ENCODE data around the gene ITGA11.

The ITGA11 gene

DNA sequence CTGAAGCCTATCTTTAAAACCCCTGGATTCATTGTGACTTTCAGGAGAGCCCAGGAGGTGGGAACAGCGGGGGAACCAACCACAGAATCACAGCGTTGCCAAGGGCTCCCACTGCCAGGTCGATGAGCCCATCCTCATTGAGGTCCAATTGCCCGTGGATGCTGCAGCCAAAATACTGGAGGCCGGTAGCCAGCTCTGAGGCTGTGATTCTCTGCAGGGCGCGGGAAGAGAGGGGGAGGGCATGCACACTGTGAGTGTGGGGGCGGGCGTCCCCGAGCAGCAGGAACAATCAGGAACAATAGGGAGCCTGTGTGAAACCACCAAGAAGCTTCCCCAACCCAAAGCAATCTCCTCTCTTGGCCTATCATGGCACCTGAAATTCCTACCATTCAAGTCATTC lies 101.1 kb downstream of the ITGA11 start:
- DNase-seq (ENCODE audit: low read depth in 2 of 2): no peak

GRCh38 chr15:68330416-68330815 lies 101.5 kb downstream of the ITGA11 start:
- DNase-seq (ENCODE audit: low read depth in 2 of 2): no peak

GRCh38 chr15:68328964-68329363 lies 103.0 kb downstream of the ITGA11 start:
- no peak for DNase-seq (ENCODE audit: low read depth in 2 of 2)

DNA sequence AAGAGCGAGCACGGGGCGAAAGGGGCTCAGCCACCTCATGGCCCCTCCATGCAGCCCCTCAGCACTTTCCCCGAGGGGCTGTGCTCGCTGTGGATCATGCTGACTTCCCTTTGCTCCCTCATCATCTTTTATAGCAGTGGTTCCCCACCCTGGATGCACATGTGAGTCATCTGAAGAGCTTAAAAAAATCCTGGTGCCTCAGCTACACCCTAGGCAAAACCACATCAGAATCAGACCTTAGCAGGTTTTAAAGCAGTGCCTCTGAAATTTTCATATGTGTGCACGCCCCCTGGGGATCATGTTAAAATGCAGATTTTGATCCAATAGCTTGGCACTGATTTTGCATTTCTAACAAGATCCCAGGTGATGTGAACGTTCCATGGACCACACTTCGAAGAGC lies 103.5 kb downstream of the ITGA11 start:
- DNase-seq (ENCODE audit: low read depth in 2 of 2): no peak

- no peak for DNase-seq (ENCODE audit: low read depth in 2 of 2)
These were observed 105.1 kb downstream of the ITGA11 start for GRCh38 chr15:68326711-68327354.

DNA sequence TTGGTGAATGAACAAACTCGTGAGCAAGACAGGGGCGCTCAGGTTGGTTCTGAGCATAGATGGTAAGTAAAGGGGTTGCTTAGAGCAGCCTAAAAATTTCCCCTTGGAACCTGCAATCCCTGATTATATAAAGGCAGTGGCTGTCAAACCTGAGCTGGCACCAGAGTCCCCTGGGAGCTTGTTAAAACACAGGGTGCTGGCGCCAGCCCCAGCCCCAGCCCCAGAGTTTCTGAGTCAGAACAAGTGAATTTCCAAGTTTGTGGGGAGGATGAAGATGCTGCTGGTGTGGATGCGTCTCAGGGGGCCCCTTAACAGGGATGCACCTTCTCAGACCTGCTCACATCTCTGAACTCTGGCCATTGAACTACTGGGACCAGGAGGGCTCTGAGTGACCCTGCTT lies 106.2 kb downstream of the ITGA11 start:
- no peak for DNase-seq (ENCODE audit: low read depth in 2 of 2)

GRCh38 chr15:68322796-68323195 lies 109.2 kb downstream of the ITGA11 start:
- DNase-seq (ENCODE audit: low read depth in 2 of 2): no peak

GRCh38 chr15:68321229-68321628 lies 110.7 kb downstream of the ITGA11 start:
- no peak for DNase-seq (ENCODE audit: low read depth in 2 of 2)

DNA sequence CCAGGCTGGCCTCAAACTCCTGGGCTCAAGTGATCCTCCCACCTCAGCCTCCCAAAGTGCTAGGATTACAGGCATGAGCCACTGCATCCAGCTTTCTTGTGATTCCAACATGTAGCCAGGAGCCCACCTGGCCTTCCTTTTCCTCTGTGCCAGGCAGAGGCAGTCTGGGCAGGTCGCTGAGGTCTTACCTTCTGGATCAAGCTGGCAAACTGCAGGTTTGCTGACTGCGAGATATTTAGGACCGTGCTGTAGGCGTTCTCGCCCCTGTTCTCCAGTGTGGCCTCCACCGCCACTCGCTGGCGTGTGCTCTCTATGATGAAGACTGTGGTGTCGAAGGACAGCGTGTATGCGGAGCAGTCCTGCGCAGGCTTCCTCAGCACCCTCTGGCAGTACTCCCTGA lies 112.0 kb downstream of the ITGA11 start:
- no peak for DNase-seq (ENCODE audit: low read depth in 2 of 2)

GRCh38 chr15:68318931-68319909 lies 112.7 kb downstream of the ITGA11 start:
- no peak for DNase-seq (ENCODE audit: low read depth in 2 of 2)

- DNase-seq (ENCODE audit: low read depth in 2 of 2): no peak
These were observed 113.7 kb downstream of the ITGA11 start for GRCh38 chr15:68318008-68318835.

GRCh38 chr15:68317281-68318007 lies 114.5 kb downstream of the ITGA11 start:
- DNase-seq (ENCODE audit: low read depth in 2 of 2): no peak

GRCh38 chr15:68316061-68316804 lies 115.7 kb downstream of the ITGA11 start:
- DNase-seq (ENCODE audit: low read depth in 2 of 2): no peak

- DNase-seq (ENCODE audit: low read depth in 2 of 2): no peak
These were observed 116.4 kb downstream of the ITGA11 start for GRCh38 chr15:68315495-68316031.

DNA sequence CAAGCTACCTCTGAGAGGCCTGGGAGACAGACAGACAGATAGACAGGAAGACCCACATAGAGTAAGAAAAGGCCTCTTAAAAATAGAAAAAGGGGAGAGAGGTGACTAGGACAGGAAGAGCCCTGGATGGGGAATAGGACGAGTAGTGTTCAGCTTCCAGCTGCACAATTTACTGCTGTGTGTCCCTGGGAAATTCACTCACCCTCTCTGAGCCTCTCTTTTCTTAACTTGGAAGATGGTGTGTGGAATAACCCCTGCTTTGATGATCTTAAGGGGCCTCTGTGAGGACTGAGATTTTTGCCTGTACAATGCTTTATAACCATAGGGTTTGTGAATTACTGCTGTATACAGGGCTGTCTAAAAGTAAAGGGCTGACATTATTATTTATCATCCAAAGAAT lies 116.9 kb downstream of the ITGA11 start:
- DNase-seq (ENCODE audit: low read depth in 2 of 2): no peak

GRCh38 chr15:68314563-68314962 lies 117.4 kb downstream of the ITGA11 start:
- DNase-seq (ENCODE audit: low read depth in 2 of 2): no peak

DNA sequence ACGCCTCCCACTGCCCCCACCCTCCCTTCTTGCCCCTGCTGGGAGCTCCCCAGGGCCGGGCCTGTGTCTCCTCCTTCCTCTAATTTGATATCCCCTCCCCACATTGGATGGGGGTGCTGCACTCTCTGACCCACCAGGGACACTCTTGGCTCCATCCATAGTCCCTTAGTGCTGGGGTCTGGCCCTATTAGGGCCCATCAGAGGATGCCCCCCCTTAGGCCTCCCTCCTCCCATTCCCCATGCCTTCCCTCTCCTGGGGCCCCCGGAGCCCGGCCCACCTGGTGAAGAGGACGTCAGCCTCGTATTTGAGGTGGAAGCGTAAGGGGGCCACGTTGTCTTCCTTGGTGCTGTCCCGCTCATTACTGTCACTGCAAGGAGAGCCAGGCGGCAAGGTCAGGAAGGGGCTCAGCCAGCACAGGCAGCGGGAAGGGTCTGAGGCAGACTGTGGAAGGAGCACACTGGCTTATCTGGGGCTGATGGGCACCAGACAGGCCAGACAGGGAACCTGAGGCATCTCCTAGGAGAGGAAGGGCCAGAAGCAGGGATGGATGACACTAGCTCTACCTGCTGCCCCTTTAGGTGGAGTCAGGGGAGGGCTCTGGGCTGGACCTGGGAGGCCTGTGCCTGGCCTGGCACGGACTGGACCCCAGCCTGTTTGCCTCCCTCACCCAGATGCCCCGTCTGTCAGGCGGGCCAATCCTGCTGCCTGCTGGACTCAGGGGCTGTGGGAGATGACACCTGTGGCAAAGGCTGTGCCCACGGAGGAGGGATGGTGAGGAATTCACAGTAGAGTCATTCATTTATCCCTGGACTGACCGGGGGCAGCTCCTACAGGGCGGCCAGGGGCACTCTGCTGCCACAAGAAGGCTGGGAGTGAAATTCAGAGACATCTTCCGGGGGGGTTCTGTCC lies 118.2 kb downstream of the ITGA11 start:
- no peak for DNase-seq (ENCODE audit: low read depth in 2 of 2)

DNA sequence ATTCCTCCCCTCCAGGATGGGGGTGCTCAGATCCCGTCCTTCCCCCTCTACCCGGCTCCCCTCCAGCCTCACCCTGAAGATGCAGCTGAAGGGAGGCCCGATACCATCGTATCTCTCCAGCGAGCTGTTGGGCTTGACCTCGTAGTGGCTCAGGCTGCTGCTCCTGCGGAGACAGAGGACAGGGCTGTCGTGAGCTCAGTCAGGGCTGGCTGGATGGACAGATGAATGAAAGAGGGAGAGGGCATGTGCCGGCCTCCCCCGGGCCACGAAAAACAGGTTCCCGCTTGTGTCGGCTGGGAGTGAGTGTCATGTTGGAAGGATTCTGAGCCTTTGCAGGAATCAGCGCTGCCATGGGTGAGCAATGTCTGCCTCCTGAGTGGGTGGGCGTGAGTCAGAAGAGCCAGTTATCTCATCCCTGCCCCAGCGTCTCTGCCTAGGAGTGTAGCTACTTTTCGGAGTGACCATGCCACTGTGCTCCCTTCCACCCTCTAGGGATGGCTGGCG lies 119.2 kb downstream of the ITGA11 start:
- DNase-seq (ENCODE audit: low read depth in 2 of 2): no peak

- no peak for DNase-seq (ENCODE audit: low read depth in 2 of 2)
These were observed 120.0 kb downstream of the ITGA11 start for GRCh38 chr15:68311859-68312557.
